HUES6 (cell line): ENCODE measurements around the gene PRKCA.

Experiments used
- H3K27ac ChIP-seq: 2 replicates; pipeline ENCODE4 v1.7.0; 2013; ENCODE audit warnings: low read depth, mild to moderate bottlenecking, low read length, inconsistent platforms
- H3K27me3 ChIP-seq: 2 replicates; pipeline ENCODE4 v1.6.1; 2013; ENCODE audit warnings: low read length; ENCODE audit not compliant: control insufficient read depth, insufficient read depth
- H3K36me3 ChIP-seq: 2 replicates; pipeline ENCODE4 v1.6.1; 2013; ENCODE audit warnings: low read length; ENCODE audit not compliant: control insufficient read depth, insufficient read depth
- H3K4me1 ChIP-seq: 2 replicates; pipeline ENCODE4 v1.6.1; 2013; ENCODE audit warnings: low read length; ENCODE audit not compliant: control insufficient read depth, insufficient read depth
- H3K4me3 ChIP-seq: 2 replicates; pipeline ENCODE4 v1.5.1; 2013; ENCODE audit warnings: low read depth, low read length
- H3K9ac ChIP-seq: one replicate; pipeline ENCODE4 v1.6.1; 2013; ENCODE audit warnings: mild to moderate bottlenecking, low read length
- H3K9me3 ChIP-seq: 2 replicates; pipeline ENCODE4 v1.6.1; 2013; ENCODE audit warnings: low read depth, low read length; ENCODE audit not compliant: control insufficient read depth, insufficient read depth

PRKCA gene

GRCh38 chr17:66459811-66460270 lies 157.4 kb downstream of the PRKCA start:
- no peak overlapping the region for H3K4me3 ChIP-seq
- H3K4me1 ChIP-seq: peaks cover 4% of the 10 kb centered on the region; the same call in 1 of the 2 replicates
- no peaks in the 10 kb centered on the region for H3K27me3 ChIP-seq
- no peak overlapping the region for H3K9ac ChIP-seq
- H3K27ac ChIP-seq: no peak overlapping the region
- no peaks in the 10 kb centered on the region for H3K36me3 ChIP-seq
- H3K9me3 ChIP-seq: no peaks in the 10 kb centered on the region

DNA sequence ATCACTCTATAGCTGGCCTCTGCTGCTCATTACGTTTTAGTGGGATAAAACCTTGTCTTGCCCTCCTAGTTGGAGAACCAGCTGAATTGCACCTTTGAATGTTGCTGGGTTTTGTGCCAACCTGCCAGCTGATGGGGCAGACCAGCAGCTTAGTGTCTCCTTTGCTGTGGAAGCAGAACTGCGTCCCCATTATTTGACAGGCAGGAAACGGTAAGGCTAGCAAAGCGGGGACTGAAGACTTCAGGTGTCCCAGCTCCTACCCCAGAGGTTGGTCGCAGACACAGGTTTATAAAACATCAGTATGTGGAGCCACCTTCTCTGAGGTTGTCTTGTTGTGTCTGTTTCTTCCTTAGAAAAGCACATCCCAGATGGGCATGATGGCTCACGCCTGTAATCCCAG lies 158.1 kb downstream of the PRKCA start:
- Histone ChIP-seq H3K9me3 (no peaks in the 10 kb centered on the region), H3K27ac (no peak overlapping the region), H3K9ac (no peak overlapping the region), H3K4me3 (no peak overlapping the region), H3K27me3 (no peaks in the 10 kb centered on the region), H3K4me1 (peaks cover 4% of the 10 kb centered on the region; the same call in 1 of the 2 replicates), H3K36me3 (no peaks in the 10 kb centered on the region)

GRCh38 chr17:66461343-66461995 lies 159.1 kb downstream of the PRKCA start:
- Histone ChIP-seq H3K27me3 (no peaks in the 10 kb centered on the region), H3K4me1 (peaks cover 5% of the 10 kb centered on the region; the same call in 1 of the 2 replicates), H3K9ac (no peak overlapping the region), H3K36me3 (no peaks in the 10 kb centered on the region), H3K27ac (no peak overlapping the region), H3K9me3 (no peaks in the 10 kb centered on the region), H3K4me3 (no peak overlapping the region)

- H3K27ac ChIP-seq: no peak overlapping the region
- H3K27me3 ChIP-seq: no peaks in the 10 kb centered on the region
- H3K9me3 ChIP-seq: no peaks in the 10 kb centered on the region
- H3K9ac ChIP-seq: no peak overlapping the region
- peaks cover 10% of the 10 kb centered on the region for H3K4me1 ChIP-seq
- no peak overlapping the region for H3K4me3 ChIP-seq
- H3K36me3 ChIP-seq: no peaks in the 10 kb centered on the region
These were observed 159.6 kb downstream of the PRKCA start for GRCh38 chr17:66462010-66462409.

GRCh38 chr17:66464921-66465320 lies 162.5 kb downstream of the PRKCA start:
- no peak overlapping the region for H3K4me3 ChIP-seq
- H3K9ac ChIP-seq: no peak overlapping the region
- H3K27me3 ChIP-seq: no peaks in the 10 kb centered on the region
- H3K4me1 ChIP-seq: peaks cover 28% of the 10 kb centered on the region
- no peak overlapping the region for H3K27ac ChIP-seq
- H3K9me3 ChIP-seq: no peaks in the 10 kb centered on the region
- H3K36me3 ChIP-seq: no peaks in the 10 kb centered on the region

DNA sequence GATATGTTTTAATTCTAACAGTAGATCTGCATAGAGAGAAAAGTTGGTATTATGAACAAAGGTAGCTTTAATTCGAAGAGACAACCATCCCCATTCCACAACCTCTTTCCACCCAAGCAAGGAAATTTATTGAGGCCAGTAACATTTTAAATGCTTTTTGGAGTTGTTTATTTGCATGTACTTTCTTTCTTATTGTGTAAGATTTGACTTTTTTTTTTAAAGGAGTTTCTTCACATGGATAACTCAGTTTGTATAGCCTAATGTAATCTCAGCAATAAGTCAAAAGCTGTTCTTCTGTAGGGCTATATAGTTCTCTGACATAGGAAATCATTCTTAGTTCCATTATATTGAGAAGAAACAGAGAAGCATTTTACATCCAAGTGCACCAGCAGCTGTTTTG lies 163.3 kb downstream of the PRKCA start:
- H3K36me3 ChIP-seq: no peaks in the 10 kb centered on the region
- H3K4me1 ChIP-seq: peaks cover 31% of the 10 kb centered on the region
- no peaks in the 10 kb centered on the region for H3K9me3 ChIP-seq
- H3K27me3 ChIP-seq: no peaks in the 10 kb centered on the region
- H3K27ac ChIP-seq: no peak overlapping the region
- no peak overlapping the region for H3K9ac ChIP-seq
- H3K4me3 ChIP-seq: no peak overlapping the region

DNA sequence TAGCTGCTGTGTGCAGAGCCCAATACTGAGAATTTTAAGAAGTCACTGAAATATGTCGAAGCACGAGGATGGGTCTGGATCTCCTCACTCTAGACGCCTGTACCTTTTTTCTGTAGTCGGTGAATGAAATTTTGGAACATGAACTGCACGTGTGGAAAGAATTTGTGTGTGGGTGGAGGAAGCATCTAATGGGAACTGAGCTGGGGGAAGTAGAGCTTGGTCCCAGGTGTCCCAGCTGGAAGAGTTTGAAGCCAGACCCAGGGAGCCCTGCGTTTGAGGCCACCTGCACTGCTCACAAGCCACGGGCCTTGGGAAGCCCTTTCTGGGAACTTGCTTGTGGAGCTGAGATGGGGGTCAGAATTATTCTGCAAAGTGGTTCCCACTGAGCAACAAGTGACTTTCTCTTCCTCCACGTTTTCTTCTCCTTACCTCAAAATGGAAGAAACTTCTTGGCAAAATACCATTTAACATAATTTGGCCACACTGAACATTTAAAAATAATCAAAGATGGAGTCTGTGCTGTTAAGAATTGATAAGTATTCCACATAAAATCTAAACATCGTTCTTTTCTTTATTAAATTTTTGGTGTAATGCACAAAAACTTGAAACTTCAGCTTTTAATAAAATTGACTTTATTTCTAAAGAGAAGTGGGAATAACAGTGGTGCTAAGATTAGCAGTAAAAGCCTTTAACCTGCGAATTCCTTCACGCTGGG lies 163.8 kb downstream of the PRKCA start:
- Histone ChIP-seq H3K9me3 (no peaks in the 10 kb centered on the region), H3K27ac (no peak overlapping the region), H3K4me1 (peaks cover 31% of the 10 kb centered on the region), H3K27me3 (no peaks in the 10 kb centered on the region), H3K4me3 (no peak overlapping the region), H3K36me3 (no peaks in the 10 kb centered on the region), H3K9ac (no peak overlapping the region)

DNA sequence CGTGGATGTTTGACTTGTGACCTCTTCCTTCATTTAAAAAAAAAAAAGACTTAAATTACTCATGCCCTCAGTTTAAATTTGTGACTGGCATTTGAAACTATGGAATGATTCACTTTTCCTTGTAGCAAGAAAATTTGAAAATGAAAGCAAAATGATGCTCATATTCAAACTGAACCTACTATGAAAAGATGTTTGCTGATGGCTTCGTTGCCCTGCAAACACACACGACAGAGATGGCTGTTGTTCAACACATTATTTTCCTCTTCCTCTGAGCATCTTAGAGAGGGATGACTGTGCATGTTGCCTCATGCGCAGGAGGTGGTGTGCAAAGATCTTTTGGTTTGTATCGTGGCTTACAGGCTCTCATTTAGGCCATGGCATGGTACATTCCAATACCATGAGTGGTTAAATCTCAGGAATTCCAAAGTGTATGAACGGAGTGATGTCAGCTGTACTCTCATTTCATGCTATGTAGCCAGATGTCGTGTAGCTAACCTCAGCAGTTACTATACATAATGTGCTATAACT lies 164.5 kb downstream of the PRKCA start:
- no peak overlapping the region for H3K27ac ChIP-seq
- H3K9me3 ChIP-seq: no peaks in the 10 kb centered on the region
- H3K36me3 ChIP-seq: no peaks in the 10 kb centered on the region
- no peak overlapping the region for H3K9ac ChIP-seq
- H3K4me3 ChIP-seq: no peak overlapping the region
- peaks cover 31% of the 10 kb centered on the region for H3K4me1 ChIP-seq
- H3K27me3 ChIP-seq: no peaks in the 10 kb centered on the region

- Histone ChIP-seq H3K36me3 (no peaks in the 10 kb centered on the region), H3K4me1 (peaks cover 31% of the 10 kb centered on the region), H3K9me3 (no peaks in the 10 kb centered on the region), H3K27me3 (no peaks in the 10 kb centered on the region), H3K4me3 (no peak overlapping the region), H3K9ac (no peak overlapping the region), H3K27ac (no peak overlapping the region)
These were observed 165.4 kb downstream of the PRKCA start for GRCh38 chr17:66467766-66468165.

- no peak overlapping the region for H3K9ac ChIP-seq
- H3K27ac ChIP-seq: no peak overlapping the region
- H3K9me3 ChIP-seq: no peaks in the 10 kb centered on the region
- H3K27me3 ChIP-seq: no peaks in the 10 kb centered on the region
- H3K36me3 ChIP-seq: no peaks in the 10 kb centered on the region
- no peak overlapping the region for H3K4me3 ChIP-seq
- H3K4me1 ChIP-seq: peaks cover 34% of the 10 kb centered on the region
These were observed 166.1 kb downstream of the PRKCA start for GRCh38 chr17:66468241-66469087.

- Histone ChIP-seq H3K36me3 (no peaks in the 10 kb centered on the region), H3K9ac (no peak overlapping the region), H3K27me3 (no peaks in the 10 kb centered on the region), H3K27ac (no peak overlapping the region), H3K4me3 (no peak overlapping the region), H3K9me3 (no peaks in the 10 kb centered on the region), H3K4me1 (peaks cover 39% of the 10 kb centered on the region)
These were observed 166.7 kb downstream of the PRKCA start for GRCh38 chr17:66469088-66469442.
